Vagina (tissue), 2 donors: ENCODE data around the gene NPDC1. TPM values are rescaled to one million over a fixed set of nuclear protein-coding genes. Genes with fewer than 3 reads are reported as not detected.
"Not testable (repeated sequence)": the region's sequence is repeated elsewhere in the genome, so short reads cannot be mapped to it uniquely, and the experiment has no call there.

Source experiments
- DNase-seq, 2 donors: peaks; one replicate each; pipeline ENCODE4 v3.0.0-alpha.2; 2017; ENCODE audit errors: extremely low spot score in 2 of 2
- H3K27ac ChIP-seq: fragments of 200-600 bp; sonication (generic); one replicate; pipeline ENCODE4 v1.5.1; 2019
- H3K27me3 ChIP-seq: fragments of 200-600 bp; sonication (generic); one replicate; pipeline ENCODE4 v1.5.1; 2019
- H3K36me3 ChIP-seq, 2 donors: fragments of 200-600 bp; sonication (generic); one replicate each; pipeline ENCODE4 v1.5.1; 2017 to 2019
- H3K4me1 ChIP-seq: fragments of 200-600 bp; sonication (generic); one replicate; pipeline ENCODE4 v1.5.1; 2019
- H3K4me3 ChIP-seq, 2 donors: fragments of 200-600 bp; sonication (generic); 1 replicate in 1 of 2; 2 replicates in 1 of 2; pipeline ENCODE4 v1.5.1; 2016 to 2019
- H3K9me3 ChIP-seq: fragments of 200-600 bp; sonication (generic); one replicate; pipeline ENCODE4 v1.5.1; 2019
- POLR2A ChIP-seq, 2 donors: fragments of 450-650 bp; IDR thresholded peaks; one replicate each; pipeline ENCODE4 v1.6.1; 2017; ENCODE audit warnings: antibody characterized with exemption in 2 of 2, mild to moderate bottlenecking in 2 of 2, moderate library complexity in 2 of 2
- POLR2AphosphoS5 ChIP-seq, 2 donors: sonication (generic); formaldehyde crosslinking; IDR thresholded peaks; one replicate each; pipeline ENCODE4 v1.9.0; 2017; ENCODE audit warnings: antibody characterized with exemption in 2 of 2, mild to moderate bottlenecking in 2 of 2, low read depth in 1 of 2; ENCODE audit not compliant: insufficient read depth in 1 of 2
- intact Hi-C: fragments of 100-400 bp; cut with DNase I; formaldehyde crosslinking; loops from one replicate; pipeline ENCODE4 v1.15.1; 2023
- total RNA-seq: library from RNA; depleted of rRNA; stranded (reverse); fragments of >200 nt; gene quantifications from one replicate; pipeline ENCODE4 v1.2.3, GENCODE V29; 2016
- TF ChIP-seq, protein P1 (sequence below), 3 experiments: fragments of 450-650 bp in 2 of 3; fragments of 200-600 bp in 1 of 3; sonication (generic) in 1 of 3; IDR thresholded peaks; one replicate each; pipeline ENCODE4 v1.5.1; 2017 to 2019; ENCODE audit warnings: antibody characterized with exemption in 3 of 3, mild to moderate bottlenecking in 2 of 3, moderate library complexity in 2 of 3

NPDC1 gene
- total RNA-seq, 1 donor from 2014 or later: 67.5 TPM

DNA sequence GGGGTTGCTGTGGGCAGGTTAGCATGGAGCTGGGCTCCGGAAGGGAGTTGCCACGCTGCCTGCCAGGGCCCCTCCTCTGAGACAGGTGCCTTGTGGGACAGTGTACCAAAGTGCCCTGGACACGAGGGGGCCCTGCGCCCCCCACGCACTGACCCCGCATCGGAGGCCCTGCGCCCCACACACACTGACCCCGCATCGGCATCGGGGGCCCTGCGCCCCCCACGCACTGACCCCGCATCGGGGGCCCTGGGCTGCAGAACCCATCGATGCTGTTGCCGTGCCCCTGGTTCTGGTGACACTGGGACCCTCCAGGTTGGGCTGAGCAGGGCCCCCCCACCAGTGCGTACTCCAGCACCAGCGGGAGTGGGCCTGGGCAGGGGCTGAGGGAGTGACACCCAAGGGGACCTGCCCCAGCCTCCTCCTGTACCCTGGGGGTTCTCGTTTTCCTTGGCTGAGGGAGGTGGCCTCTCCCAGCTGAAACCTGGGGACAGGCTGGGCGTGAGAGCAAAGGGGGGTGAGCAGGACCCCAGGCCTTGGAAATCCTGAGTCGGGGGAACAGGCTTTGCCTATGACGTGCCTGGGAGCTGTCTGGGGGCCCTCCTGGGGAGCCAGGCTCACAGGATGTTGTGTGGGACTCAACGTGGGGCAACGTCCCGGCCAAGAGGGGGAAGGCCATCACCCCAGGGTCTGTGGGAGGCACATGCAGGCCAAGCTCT lies 17.5 kb upstream of the NPDC1 start:
- TF ChIP-seq, protein P1, sequence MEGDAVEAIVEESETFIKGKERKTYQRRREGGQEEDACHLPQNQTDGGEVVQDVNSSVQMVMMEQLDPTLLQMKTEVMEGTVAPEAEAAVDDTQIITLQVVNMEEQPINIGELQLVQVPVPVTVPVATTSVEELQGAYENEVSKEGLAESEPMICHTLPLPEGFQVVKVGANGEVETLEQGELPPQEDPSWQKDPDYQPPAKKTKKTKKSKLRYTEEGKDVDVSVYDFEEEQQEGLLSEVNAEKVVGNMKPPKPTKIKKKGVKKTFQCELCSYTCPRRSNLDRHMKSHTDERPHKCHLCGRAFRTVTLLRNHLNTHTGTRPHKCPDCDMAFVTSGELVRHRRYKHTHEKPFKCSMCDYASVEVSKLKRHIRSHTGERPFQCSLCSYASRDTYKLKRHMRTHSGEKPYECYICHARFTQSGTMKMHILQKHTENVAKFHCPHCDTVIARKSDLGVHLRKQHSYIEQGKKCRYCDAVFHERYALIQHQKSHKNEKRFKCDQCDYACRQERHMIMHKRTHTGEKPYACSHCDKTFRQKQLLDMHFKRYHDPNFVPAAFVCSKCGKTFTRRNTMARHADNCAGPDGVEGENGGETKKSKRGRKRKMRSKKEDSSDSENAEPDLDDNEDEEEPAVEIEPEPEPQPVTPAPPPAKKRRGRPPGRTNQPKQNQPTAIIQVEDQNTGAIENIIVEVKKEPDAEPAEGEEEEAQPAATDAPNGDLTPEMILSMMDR (IDR thresholded peaks at IDR 0.05): no peak
- TF ChIP-seq POLR2A (IDR thresholded peaks at IDR 0.05): no peak
- no peak for TF ChIP-seq POLR2AphosphoS5 (IDR thresholded peaks at IDR 0.05; ENCODE audit: insufficient read depth in 1 of 2, low read depth in 1 of 2)

DNA sequence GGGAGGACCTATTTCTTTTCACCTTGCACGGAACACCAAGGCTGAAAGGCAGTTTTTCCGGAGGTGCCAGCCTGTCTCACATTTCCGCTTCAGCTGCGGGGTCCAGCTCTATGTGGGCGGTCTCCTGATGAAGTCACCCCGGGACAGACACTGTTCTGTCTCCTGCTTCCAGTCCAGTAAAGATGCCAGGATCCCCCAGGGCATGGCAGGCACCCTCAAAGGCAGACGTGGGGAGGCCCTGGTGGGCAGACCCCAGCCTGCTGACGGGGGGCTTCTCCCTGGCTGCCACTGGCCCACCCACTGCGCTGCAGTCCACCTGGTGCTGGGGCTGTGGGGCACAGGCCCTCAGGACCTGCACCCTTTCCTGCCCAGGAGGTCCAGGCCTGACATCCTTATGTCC lies 16.8 kb upstream of the NPDC1 start:
- H3K4me1 ChIP-seq, H3K27ac ChIP-seq, H3K27me3 ChIP-seq, H3K36me3 ChIP-seq, H3K9me3 ChIP-seq, H3K4me3 ChIP-seq, intact Hi-C loops, DNase-seq: not testable (repeated sequence)

More for the DNA sequence above, 17.5 kb upstream of the NPDC1 start:
- H3K4me1 ChIP-seq: peaks cover 8% of the 10 kb centered on the region
- H3K36me3 ChIP-seq: no peaks in the 10 kb centered on the region
- intact Hi-C loops: no loop called here
- H3K9me3 ChIP-seq: no peaks in the 10 kb centered on the region
- no peak overlapping the region for H3K27ac ChIP-seq
- no peak for DNase-seq
- no peaks in the 10 kb centered on the region for H3K27me3 ChIP-seq
- no peak overlapping the region for H3K4me3 ChIP-seq

DNA sequence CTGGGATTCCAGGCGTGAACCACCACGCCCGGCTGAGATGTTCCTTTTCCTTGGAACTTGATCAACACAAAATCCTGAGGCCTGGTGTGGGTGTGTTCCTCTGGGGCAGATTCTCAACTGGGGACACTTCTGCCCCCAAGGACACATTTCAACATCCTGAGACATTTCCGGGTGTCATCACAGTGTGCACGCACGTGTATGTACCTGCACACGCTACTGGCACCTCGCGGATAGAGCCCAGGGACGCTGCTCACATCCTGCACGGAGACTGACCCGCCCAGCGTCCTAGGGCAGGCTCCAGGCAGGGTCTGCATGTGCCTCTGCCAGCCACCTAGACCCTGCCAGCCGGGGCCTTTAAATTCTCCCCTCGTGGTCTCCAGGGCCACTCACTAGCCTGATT lies 16.4 kb upstream of the NPDC1 start:
- intact Hi-C loops: no loop called here
- Histone ChIP-seq H3K4me3 (no peak overlapping the region), H3K4me1 (peaks cover 8% of the 10 kb centered on the region), H3K9me3 (no peaks in the 10 kb centered on the region), H3K27me3 (no peaks in the 10 kb centered on the region), H3K36me3 (no peaks in the 10 kb centered on the region), H3K27ac (no peak overlapping the region)
- TF ChIP-seq POLR2A (IDR thresholded peaks at IDR 0.05): no peak
- DNase-seq: no peak

DNA sequence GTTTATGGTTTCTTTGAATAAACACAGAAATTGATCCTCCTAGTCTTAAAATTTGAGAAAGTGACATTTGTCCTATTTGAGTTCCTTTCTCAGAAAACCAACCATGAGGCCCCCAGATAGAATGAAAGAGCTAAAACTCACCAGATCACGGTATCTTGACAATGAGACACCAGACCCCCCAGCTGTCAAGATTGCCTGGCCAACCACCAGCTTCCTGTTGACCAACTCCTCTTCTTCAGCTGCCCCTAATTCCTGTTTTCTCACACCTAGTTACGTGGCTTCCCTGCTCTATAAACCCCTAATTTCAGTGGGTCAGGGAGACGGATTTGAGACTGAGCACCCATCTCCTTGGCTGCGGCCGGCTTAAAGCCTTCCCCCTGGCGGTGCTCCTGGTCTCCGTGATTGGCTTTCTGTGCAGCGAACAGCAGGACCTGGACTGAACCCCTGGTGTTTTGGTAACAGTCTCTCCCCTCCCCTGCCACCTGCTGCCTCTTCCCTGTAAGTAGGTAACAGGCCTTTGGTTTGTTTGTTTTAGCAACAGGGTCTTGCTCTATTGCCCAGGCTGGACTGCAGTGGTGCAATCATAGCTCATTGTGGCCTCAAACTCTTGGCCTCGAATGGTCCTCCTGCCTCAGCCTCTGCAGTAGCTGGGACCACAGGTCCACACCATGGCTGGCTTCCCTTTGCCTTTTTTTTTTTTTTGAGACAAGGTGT lies 12.7 kb upstream of the NPDC1 start:
- intact Hi-C loops: no loop called here
- DNase-seq: no peak
- TF ChIP-seq, protein P1 (IDR thresholded peaks at IDR 0.05): no peak
- no peak for TF ChIP-seq POLR2A (IDR thresholded peaks at IDR 0.05)
- no peak for TF ChIP-seq POLR2AphosphoS5 (IDR thresholded peaks at IDR 0.05; ENCODE audit: insufficient read depth in 1 of 2, low read depth in 1 of 2)
- no peaks in the 10 kb centered on the region for H3K36me3 ChIP-seq
- H3K27ac ChIP-seq: no peak overlapping the region
- H3K4me1 ChIP-seq: peaks cover 28% of the 10 kb centered on the region
- H3K4me3 ChIP-seq: no peak overlapping the region
- no peaks in the 10 kb centered on the region for H3K9me3 ChIP-seq
- no peaks in the 10 kb centered on the region for H3K27me3 ChIP-seq

DNA sequence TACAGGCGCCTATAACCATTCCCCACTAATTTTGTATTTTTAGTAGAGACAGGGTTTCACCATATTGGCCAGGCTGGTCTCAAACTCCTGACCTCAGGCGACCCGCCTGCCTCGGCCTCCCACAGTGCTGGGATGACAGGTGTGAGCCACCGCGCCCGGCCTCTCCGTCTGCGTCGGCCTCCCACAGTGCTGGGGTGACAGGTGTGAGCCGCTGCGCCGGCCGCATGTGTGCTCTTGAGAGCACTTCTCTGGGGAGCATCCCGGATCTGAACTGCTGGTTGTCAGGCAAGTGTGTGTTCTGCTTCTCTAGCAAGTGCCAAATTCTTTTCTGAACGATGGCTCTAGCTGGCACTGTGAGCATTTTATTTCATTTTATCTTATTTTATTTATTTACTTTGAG lies 11.6 kb upstream of the NPDC1 start:
- no peak for DNase-seq
- Histone ChIP-seq H3K9me3 (no peaks in the 10 kb centered on the region), H3K4me3 (no peak overlapping the region), H3K4me1 (peaks cover 36% of the 10 kb centered on the region), H3K27me3 (no peaks in the 10 kb centered on the region), H3K27ac (no peak overlapping the region), H3K36me3 (no peaks in the 10 kb centered on the region)
- intact Hi-C loops: no loop called here
- TF ChIP-seq POLR2A (IDR thresholded peaks at IDR 0.05) (no peak), POLR2AphosphoS5 (IDR thresholded peaks at IDR 0.05; ENCODE audit: insufficient read depth in 1 of 2, low read depth in 1 of 2) (no peak)
- TF ChIP-seq, protein P1 (IDR thresholded peaks at IDR 0.05): no peak
